ENCODE data around the gene RRP12.

DNA sequence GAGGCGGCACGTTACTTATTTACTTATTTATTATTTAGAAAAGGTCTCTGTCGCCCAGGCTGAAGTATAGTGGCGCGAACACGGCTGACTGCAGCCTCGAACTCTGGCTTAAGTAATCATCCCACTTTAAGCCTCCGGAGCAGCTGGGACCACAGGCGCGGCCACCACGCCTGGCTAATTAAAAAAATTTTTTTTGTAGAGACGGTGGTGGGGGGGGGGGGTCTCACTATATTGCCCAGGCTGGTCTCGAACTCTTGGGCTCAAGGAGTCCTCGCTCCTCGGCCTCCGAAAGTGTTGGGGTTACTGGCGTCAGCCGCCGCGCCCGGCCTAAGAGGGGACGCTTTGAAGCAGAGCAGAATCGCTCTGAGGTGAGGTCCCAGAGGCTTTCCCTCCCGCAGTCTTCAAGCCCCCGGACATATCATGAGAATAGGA lies 65.9 kb downstream of the RRP12 start:
- no peak for TF ChIP-seq POLR2A (IDR thresholded peaks at IDR 0.05)
- TF ChIP-seq, protein P1, sequence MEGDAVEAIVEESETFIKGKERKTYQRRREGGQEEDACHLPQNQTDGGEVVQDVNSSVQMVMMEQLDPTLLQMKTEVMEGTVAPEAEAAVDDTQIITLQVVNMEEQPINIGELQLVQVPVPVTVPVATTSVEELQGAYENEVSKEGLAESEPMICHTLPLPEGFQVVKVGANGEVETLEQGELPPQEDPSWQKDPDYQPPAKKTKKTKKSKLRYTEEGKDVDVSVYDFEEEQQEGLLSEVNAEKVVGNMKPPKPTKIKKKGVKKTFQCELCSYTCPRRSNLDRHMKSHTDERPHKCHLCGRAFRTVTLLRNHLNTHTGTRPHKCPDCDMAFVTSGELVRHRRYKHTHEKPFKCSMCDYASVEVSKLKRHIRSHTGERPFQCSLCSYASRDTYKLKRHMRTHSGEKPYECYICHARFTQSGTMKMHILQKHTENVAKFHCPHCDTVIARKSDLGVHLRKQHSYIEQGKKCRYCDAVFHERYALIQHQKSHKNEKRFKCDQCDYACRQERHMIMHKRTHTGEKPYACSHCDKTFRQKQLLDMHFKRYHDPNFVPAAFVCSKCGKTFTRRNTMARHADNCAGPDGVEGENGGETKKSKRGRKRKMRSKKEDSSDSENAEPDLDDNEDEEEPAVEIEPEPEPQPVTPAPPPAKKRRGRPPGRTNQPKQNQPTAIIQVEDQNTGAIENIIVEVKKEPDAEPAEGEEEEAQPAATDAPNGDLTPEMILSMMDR (IDR thresholded peaks at IDR 0.05), result no peak

Data from esophagus squamous epithelium (tissue), 4 donors.